Mesothelial cell of epicardium (in vitro differentiated cells): ENCODE results near the gene KDM2A. TPM values are rescaled to one million over a fixed set of nuclear protein-coding genes. Genes with fewer than 3 reads are reported as not detected.

Experiments used
- DNase-seq, 2 experiments: peaks; one replicate each; pipeline ENCODE4 v3.0.0; 2021; ENCODE audit warnings: low spot score in 2 of 2; ENCODE audit not compliant: unreplicated experiment in 2 of 2
- H3K27ac Mint-ChIP-seq: 2 replicates; pipeline ENCODE4 v1.8.0; 2021; ENCODE audit warnings: mixed read lengths
- H3K27me3 Mint-ChIP-seq: 2 replicates; pipeline ENCODE4 v1.8.0; 2021; ENCODE audit warnings: low read depth, mixed read lengths
- H3K36me3 Mint-ChIP-seq: 2 replicates; pipeline ENCODE4 v1.8.0; 2021; ENCODE audit warnings: mixed read lengths
- H3K4me1 Mint-ChIP-seq: 2 replicates; pipeline ENCODE4 v1.8.0; 2021; ENCODE audit warnings: mixed read lengths
- H3K4me3 Mint-ChIP-seq: 2 replicates; pipeline ENCODE4 v1.8.0; 2021; ENCODE audit warnings: mild to moderate bottlenecking, moderate library complexity, mixed read lengths
- H3K9me3 Mint-ChIP-seq: 2 replicates; pipeline ENCODE4 v1.8.0; 2021; ENCODE audit warnings: mixed read lengths
- total RNA-seq: library from RNA; stranded (reverse); gene quantifications from 3 replicates; pipeline ENCODE4 v1.2.1, GENCODE V29; 2021
- TF ChIP-seq, protein P1 (sequence below): fragments of 200-600 bp; sonication (generic); IDR thresholded peaks from one replicate; pipeline ENCODE4 v1.5.0; 2021; ENCODE audit warnings: antibody characterized with exemption; ENCODE audit not compliant: unreplicated experiment

The KDM2A gene
- total RNA-seq, 1 donor from 2014 or later: 142 TPM

DNA sequence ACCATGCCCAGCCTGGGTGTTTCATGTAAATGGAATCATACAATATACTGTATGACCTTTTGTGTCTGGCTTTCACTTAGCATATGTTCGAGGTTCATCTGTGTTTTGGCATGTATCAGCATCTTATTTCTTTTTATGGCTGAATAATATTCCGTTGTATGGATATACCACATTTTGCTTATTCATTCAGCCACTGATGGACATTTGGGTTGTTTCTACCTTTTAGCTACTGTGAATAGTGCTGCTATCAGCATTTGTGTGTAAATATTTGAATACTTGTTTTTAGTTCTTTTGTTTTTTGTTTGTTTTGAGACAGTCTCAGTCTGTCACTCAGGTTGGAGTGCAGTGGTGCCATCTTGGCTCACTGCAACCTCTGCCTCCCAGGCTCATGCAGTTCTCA, 35.7 kb downstream of the KDM2A start:
- no peaks in the 10 kb centered on the region for H3K27me3 Mint-ChIP-seq
- peaks cover 25% of the 10 kb centered on the region for H3K36me3 Mint-ChIP-seq
- no peaks in the 10 kb centered on the region for H3K9me3 Mint-ChIP-seq
- no peak overlapping the region for H3K4me3 Mint-ChIP-seq
- H3K27ac Mint-ChIP-seq: no peak overlapping the region
- TF ChIP-seq, protein P1, sequence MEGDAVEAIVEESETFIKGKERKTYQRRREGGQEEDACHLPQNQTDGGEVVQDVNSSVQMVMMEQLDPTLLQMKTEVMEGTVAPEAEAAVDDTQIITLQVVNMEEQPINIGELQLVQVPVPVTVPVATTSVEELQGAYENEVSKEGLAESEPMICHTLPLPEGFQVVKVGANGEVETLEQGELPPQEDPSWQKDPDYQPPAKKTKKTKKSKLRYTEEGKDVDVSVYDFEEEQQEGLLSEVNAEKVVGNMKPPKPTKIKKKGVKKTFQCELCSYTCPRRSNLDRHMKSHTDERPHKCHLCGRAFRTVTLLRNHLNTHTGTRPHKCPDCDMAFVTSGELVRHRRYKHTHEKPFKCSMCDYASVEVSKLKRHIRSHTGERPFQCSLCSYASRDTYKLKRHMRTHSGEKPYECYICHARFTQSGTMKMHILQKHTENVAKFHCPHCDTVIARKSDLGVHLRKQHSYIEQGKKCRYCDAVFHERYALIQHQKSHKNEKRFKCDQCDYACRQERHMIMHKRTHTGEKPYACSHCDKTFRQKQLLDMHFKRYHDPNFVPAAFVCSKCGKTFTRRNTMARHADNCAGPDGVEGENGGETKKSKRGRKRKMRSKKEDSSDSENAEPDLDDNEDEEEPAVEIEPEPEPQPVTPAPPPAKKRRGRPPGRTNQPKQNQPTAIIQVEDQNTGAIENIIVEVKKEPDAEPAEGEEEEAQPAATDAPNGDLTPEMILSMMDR: no peak
- H3K4me1 Mint-ChIP-seq: no peaks in the 10 kb centered on the region
- DNase-seq: no peak

GRCh38 chr11:67157691-67158090, 38.6 kb downstream of the KDM2A start:
- Mint-ChIP-seq H3K4me1 (peaks cover 2% of the 10 kb centered on the region), H3K36me3 (peaks cover 19% of the 10 kb centered on the region), H3K4me3 (no peak overlapping the region), H3K27ac (peak overlapping the region; percentile 48), H3K27me3 (no peaks in the 10 kb centered on the region), H3K9me3 (no peaks in the 10 kb centered on the region)
- DNase-seq: no peak
- TF ChIP-seq, protein P1: no peak

- no peaks in the 10 kb centered on the region for H3K27me3 Mint-ChIP-seq
- H3K27ac Mint-ChIP-seq: peak overlapping the region; percentile 48
- H3K4me1 Mint-ChIP-seq: peaks cover 2% of the 10 kb centered on the region
- peaks cover 22% of the 10 kb centered on the region for H3K36me3 Mint-ChIP-seq
- DNase-seq: no peak
- no peak overlapping the region for H3K4me3 Mint-ChIP-seq
- no peaks in the 10 kb centered on the region for H3K9me3 Mint-ChIP-seq
- TF ChIP-seq, protein P1: no peak
Measured at GRCh38 chr11:67158221-67158620, 39.2 kb downstream of the KDM2A start.

DNA sequence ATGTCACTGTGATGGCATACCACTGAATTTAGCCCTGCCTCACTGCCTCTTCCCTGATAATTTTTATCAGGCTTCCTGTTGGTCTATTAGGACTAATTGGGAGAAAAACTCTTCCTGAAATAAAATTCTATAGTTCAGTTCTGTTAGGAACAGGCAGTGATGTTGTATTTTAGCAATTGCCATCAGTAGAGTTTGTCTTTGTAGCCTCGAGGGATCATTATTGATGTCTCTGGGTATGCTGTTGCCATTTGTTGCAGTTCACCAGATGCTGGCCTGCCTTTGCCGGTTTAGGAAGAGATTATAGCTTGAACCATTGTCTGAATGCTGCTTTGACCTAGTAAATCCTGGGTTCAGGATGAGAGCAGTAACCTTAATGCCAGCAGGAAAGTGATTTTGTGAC, 41.0 kb downstream of the KDM2A start:
- H3K4me1 Mint-ChIP-seq: peaks cover 4% of the 10 kb centered on the region
- H3K27ac Mint-ChIP-seq: no peak overlapping the region
- no peak for DNase-seq
- peaks cover 14% of the 10 kb centered on the region for H3K36me3 Mint-ChIP-seq
- no peak overlapping the region for H3K4me3 Mint-ChIP-seq
- H3K9me3 Mint-ChIP-seq: no peaks in the 10 kb centered on the region
- H3K27me3 Mint-ChIP-seq: no peaks in the 10 kb centered on the region
- TF ChIP-seq, protein P1: no peak

- no peak overlapping the region for H3K27ac Mint-ChIP-seq
- H3K4me3 Mint-ChIP-seq: no peak overlapping the region
- peaks cover 17% of the 10 kb centered on the region for H3K36me3 Mint-ChIP-seq
Measured at GRCh38 chr11:67160872-67161783, 42.1 kb downstream of the KDM2A start.

More at GRCh38 chr11:67160872-67161783, 42.1 kb downstream of the KDM2A start:
- peaks cover 11% of the 10 kb centered on the region for H3K4me1 Mint-ChIP-seq
- DNase-seq: no peak
- TF ChIP-seq, protein P1: no peak
- H3K27me3 Mint-ChIP-seq: no peaks in the 10 kb centered on the region
- H3K9me3 Mint-ChIP-seq: no peaks in the 10 kb centered on the region
